SIG-M5 treated with dmso at 0.1 percent for 504 hours (cell line): ENCODE measurements around the gene HORMAD1.
A peak's percentile ranks its signal among the peaks of the same experiment; 100 is the strongest.
"Not testable (repeated sequence)": the region's sequence is repeated elsewhere in the genome, so short reads cannot be mapped to it uniquely, and the experiment has no call there.

Source experiments
- DNase-seq: peaks from one replicate; lab custom pipeline; 2025; ENCODE audit not compliant: unreplicated experiment; lab: John Stamatoyannopoulos, UW

Gene HORMAD1

GRCh38 chr1:150696995-150697927 lies 23.4 kb downstream of the HORMAD1 start, which contains the start of gene GOLPH3L:
GOLPH3L (minus strand) TSS chr1:150697154; CDS start chr1:150694838, 2,316 bp downstream.
- peak; percentile 100 for DNase-seq

DNA sequence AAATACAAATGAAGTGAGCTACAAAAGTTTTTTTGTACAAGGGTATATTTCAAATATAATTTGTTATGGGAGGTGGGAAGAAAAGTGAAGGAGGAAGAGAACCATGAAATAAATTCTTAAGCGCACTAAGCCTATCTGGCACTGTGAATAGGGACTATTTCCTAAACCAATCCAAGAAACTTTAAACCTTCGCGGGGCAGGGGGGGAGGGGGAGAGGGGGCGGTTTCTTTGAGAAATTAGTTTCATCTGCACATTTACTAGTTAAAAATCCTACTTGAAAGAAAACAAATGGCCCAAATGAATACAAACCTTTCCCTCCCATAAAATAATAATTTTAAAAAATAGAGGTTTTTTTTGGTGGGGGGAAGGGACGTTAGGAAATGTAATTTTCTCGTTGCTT lies 24.1 kb downstream of the HORMAD1 start:
- DNase-seq, result peak; percentile 36

DNA sequence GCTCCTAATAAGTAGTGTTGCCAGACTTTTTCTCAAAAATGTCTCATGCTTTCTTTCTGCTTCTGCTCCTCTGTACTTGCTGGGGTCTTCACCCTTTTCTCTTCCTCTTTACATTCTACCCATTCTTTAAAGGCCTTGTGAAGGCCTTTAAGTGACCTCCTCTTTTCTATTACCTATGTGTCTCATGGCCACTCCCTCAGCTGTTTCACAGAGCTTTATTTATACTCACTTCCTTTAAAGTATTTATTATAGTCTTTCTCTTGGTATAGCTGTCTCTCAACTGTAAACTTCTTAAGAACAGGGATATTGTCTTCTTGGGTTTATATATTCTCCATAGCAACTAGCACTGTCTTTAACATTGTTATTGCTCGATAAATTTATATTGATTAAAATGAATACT lies 24.5 kb downstream of the HORMAD1 start:
- peak; percentile 65 for DNase-seq

- DNase-seq, result peak; percentile 11
Measured at GRCh38 chr1:150695561-150695960, 25.1 kb downstream of the HORMAD1 start.

DNA sequence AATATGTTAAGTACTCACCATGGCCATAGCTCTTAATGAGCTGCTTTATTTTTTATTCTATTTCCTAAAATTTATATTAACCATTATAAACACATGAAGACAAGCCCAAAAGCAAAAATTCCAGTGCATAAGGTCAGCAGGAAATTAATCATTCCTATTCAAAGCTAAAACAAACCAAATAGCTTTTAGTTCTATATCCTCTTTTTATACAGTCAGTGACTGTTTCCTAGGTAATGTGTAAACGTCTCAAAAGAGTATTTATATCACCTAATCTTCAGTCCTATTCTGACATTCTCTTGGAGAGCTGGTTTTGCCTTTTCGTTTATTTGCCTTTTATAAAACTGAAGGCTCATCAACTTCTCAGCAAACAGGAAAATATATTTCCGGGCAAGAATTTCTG lies 28.0 kb downstream of the HORMAD1 start:
- DNase-seq, result no peak

DNA sequence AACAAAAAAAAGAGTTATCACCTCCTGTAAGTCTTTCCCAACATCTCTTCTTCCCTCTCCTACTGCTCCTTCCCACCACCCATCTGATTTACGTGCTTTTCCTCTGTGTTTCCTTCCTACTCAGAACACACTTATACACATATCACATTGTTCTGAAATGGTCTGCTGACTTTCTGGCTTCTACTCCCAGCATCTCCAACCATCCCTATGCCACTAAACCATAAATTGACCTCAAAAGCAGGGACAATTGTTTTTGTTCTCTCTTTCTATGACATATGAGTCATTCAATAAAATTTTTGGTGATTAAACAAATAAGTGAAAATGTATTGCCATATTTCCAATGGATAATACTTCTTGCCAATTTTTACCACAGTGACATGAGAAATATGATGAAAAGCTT lies 31.9 kb downstream of the HORMAD1 start:
- no peak for DNase-seq

DNA sequence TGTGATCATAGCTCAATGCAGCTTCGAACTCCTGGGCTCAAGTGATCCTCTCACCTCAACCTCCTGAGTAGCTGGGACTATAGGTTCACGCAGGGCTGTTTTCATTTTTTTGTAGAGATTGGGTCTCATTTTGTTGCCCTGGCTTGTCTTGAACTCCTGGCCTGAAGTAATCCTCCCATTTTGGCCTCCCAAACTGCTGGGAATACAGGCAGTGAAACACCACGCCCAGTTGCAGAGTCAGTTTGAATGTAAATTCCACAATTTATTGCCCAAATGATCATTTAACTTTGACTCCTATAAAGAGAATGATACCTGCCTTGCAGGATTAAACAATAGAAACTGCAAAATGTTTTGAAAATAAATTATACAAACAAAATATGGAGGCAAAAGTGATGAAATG lies 34.4 kb downstream of the HORMAD1 start:
- DNase-seq, result no peak

- no peak for DNase-seq
Measured at GRCh38 chr1:150683914-150684313, 36.8 kb downstream of the HORMAD1 start.

DNA sequence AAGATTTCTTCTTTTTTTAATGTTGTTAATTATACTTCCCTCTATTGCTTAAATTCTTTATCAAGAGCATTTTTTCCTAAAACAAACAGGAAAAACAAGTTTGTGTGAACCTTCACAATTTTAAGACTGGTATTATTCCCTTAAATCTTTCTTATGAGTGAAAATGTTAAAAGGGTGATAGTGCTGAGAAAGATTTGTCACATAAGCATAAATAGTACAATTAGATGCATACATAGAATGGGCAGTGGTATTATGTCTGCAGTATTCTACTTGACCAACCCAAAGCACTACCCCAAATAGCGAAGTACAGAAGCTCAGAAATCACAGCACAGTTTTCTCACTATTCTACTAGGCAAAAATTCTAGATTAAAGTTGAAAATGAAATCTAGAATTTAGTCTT lies 41.7 kb downstream of the HORMAD1 start:
- DNase-seq, result no peak

DNA sequence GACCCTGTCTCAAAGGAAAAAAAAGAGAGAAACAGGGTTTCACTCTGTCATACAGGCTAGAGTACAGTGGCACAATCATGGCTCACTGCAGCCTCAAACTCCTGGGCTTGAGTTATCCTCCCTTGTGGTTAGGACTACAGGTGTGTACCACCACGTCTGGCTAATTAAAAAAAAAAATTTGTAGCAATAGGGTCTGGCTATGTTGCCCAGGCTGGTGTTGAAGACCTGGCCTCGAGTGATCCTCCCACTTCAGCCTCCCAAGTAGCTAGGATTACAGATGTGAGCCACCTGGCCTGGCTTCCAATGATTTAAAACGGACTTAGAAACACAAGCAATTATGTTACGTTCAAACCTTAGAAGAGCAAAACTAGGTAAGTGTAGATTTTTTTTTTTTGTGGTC lies 45.8 kb downstream of the HORMAD1 start:
- DNase-seq, result no peak

GRCh38 chr1:150663321-150663720 lies 57.4 kb downstream of the HORMAD1 start:
- DNase-seq, result no peak

DNA sequence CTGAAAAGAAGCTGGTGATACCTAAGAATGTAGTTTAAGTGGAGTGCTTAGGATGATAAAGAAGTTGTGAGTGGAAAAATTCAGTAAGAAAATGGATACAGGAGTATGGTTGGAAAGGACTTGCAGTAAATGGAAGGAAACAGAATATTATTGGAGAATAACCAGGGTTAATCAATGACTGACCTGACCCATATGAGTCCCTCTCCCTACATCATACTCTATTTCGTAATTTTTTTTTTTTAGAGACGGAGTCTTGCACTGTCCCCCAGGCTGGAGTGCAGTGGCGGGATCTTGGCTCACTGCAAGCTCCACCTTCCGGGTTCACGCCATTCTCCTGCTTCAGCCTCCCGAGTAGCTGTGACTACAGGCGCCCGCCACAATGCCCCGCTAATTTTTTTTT lies 57.9 kb downstream of the HORMAD1 start:
- no peak for DNase-seq

GRCh38 chr1:150661156-150661555 lies 59.5 kb downstream of the HORMAD1 start:
- no peak for DNase-seq

DNA sequence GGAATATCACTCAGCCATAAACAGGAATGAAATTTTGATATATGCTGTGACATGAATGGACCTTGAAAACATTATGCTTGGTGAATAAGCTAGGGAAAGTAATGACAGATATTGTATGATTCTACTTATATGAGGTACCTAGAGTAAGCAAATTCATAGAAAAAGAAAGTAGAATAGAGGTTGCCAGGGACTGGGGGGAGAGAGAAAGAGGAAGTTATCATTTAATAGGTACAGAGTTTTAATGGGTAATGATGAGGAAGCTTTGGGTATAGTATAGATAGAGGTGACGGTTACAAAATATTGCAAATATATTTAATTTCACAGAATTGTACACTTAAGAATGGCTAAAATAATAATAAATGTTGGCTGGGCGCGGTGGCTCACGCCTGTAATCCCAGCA lies 60.1 kb downstream of the HORMAD1 start:
- DNase-seq, result no peak

GRCh38 chr1:150657064-150657463 lies 63.6 kb downstream of the HORMAD1 start:
- DNase-seq, result not testable (repeated sequence)

GRCh38 chr1:150654635-150655034 lies 66.1 kb downstream of the HORMAD1 start:
- DNase-seq, result not testable (repeated sequence)

GRCh38 chr1:150650193-150650592 lies 70.5 kb downstream of the HORMAD1 start:
- peak; percentile 93 for DNase-seq

- DNase-seq, result no peak
Measured at GRCh38 chr1:150649441-150650075, 71.1 kb downstream of the HORMAD1 start.
